ENCODE data around the gene SNRNP48.

SNRNP48 gene

GRCh38 chr6:7640607-7641577 lies 50.9 kb downstream of the SNRNP48 start:
- no peak for DNase-seq (ENCODE audit: low read depth in 2 of 2)

- DNase-seq (ENCODE audit: low read depth in 2 of 2) = no peak
Measured at GRCh38 chr6:7642791-7643190, 52.8 kb downstream of the SNRNP48 start.

GRCh38 chr6:7644417-7644816 lies 54.4 kb downstream of the SNRNP48 start:
- DNase-seq (ENCODE audit: low read depth in 2 of 2) = no peak

- DNase-seq (ENCODE audit: low read depth in 2 of 2) = no peak
Measured at GRCh38 chr6:7646394-7646793, 56.4 kb downstream of the SNRNP48 start.

GRCh38 chr6:7647504-7647903 lies 57.5 kb downstream of the SNRNP48 start:
- no peak for DNase-seq (ENCODE audit: low read depth in 2 of 2)

GRCh38 chr6:7649037-7649810 lies 59.2 kb downstream of the SNRNP48 start:
- DNase-seq (ENCODE audit: low read depth in 2 of 2) = no peak

- no peak for DNase-seq (ENCODE audit: low read depth in 2 of 2)
Measured at GRCh38 chr6:7650878-7651277, 60.9 kb downstream of the SNRNP48 start.

GRCh38 chr6:7652957-7653356 lies 63.0 kb downstream of the SNRNP48 start:
- DNase-seq (ENCODE audit: low read depth in 2 of 2) = no peak

- DNase-seq (ENCODE audit: low read depth in 2 of 2) = no peak
Measured at GRCh38 chr6:7656355-7656754, 66.4 kb downstream of the SNRNP48 start.

- DNase-seq (ENCODE audit: low read depth in 2 of 2) = no peak
Measured at GRCh38 chr6:7658543-7658942, 68.5 kb downstream of the SNRNP48 start.

- DNase-seq (ENCODE audit: low read depth in 2 of 2) = no peak
Measured at GRCh38 chr6:7661364-7661763, 71.4 kb downstream of the SNRNP48 start.

Data from stimulated activated CD8-positive, alpha-beta memory T cell treated with anti-CD3 and anti-CD28 coated beads, Interleukin-15, amount 100 ng/mL, for 48 hours (primary cell).